Measurements from ENCODE around the gene CSNK1E. TPM values are rescaled to one million over a fixed set of nuclear protein-coding genes. Genes with fewer than 3 reads are reported as not detected.
"Not testable (repeated sequence)": the region's sequence is repeated elsewhere in the genome, so short reads cannot be mapped to it uniquely, and the experiment has no call there.

The CSNK1E gene
- 115 TPM for polyA plus RNA-seq (ENCODE audit: insufficient read length)

DNA sequence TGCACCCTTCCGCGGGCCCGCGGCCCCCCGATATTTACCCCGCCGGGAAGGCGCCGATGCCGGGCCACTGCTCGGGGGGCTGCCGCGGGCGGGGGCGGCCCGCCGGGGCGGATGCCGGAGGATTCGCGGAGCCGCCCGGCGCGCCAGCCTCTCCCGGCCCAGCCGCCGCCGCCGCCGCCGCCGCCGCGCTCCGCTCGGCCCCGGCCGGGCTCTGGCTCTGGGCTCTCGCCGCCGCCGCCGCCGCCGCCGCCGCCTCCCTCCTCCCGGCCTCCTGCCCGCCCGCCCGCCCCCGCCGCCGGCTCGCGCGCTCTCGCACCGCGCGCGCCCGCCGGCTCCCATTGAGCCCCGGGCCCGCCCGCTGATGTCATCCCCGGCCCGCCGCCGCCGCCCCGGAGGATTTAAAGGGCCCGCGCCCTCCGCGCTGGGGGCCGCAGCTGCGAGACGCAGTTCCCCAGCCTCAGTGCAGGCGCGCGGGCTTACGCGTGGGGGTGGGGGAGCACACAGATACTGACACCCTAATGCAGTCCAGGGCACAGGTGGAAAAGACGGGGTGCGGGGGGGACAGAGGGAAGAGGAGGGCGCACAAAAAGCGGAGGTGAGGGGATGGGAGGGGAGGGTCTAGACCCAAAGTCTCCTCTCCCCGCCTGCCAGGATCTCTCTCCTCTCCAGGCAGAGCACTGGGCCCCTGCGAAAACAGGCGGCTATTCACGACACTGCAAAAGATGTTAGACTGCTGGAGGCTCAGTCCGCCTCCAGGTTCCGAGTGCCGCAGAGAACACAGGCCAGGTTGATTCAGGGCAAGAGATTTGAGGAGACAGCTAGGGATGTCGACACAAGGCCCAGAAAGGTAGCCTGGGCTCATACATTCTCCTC lies at the start of gene CSNK1E:
Gene CSNK1E (minus strand): TSS at position 312 of the 873 bp plus-strand sequence. CDS start 3,276 bp downstream, outside the sequence.
- DNase-seq (ENCODE audit: low read depth): no peak

- DNase-seq (ENCODE audit: low read depth): not testable (repeated sequence)
Observed at GRCh38 chr22:38365829-38366228, 48.6 kb upstream of the CSNK1E start.

GRCh38 chr22:38365174-38365573 lies 47.9 kb upstream of the CSNK1E start:
- DNase-seq (ENCODE audit: low read depth): not testable (repeated sequence)

GRCh38 chr22:38360560-38360959 lies 43.3 kb upstream of the CSNK1E start:
- DNase-seq (ENCODE audit: low read depth): not testable (repeated sequence)

DNA sequence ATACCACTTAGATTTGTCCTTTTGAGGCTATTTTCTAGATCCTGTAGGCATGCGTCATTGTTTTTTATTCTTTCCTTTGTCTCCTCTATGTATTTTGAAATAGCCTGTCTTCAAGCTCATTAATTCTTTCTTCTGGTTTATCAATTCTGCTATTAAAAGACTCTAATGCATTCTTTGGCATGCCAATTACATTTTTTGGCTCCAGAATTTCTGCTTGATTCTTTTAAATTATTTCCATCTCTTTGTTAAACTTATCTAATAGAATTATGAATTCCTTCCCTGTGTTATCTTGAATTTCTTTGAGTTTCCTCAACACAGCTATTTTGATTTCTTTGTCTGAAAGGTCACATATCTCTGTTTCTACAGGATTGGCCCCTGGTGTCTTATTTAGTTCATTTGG lies 42.6 kb upstream of the CSNK1E start:
- DNase-seq (ENCODE audit: low read depth): not testable (repeated sequence)

- DNase-seq (ENCODE audit: low read depth): not testable (repeated sequence)
Observed at GRCh38 chr22:38357971-38358370, 40.7 kb upstream of the CSNK1E start.

- no peak for DNase-seq (ENCODE audit: low read depth)
Observed at GRCh38 chr22:38355275-38355674, 38.0 kb upstream of the CSNK1E start.

- no peak for DNase-seq (ENCODE audit: low read depth)
Observed at GRCh38 chr22:38353701-38354100, 36.5 kb upstream of the CSNK1E start.

- no peak for DNase-seq (ENCODE audit: low read depth)
Observed at GRCh38 chr22:38353142-38353629, 36.0 kb upstream of the CSNK1E start.

DNA sequence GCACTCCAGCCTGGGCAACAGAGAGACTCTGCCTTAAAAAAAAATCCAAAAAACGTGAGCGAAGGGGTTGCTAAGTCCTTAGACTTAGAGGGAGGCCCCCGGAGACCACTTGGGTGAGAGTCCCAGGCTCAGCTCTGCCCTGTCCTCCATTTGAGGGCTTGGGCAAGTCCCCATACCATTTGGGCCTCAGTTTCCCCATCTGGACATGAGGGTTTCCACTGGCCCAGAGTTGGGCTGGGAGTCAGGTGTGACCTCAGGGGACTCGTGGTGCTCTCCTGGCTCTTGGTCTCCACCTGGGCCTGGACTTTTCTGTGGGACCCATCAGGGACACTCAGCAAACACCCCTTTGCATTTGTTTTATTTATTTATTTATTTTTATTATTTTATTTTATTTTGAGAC lies 35.2 kb upstream of the CSNK1E start:
- DNase-seq (ENCODE audit: low read depth): no peak

- DNase-seq (ENCODE audit: low read depth): no peak
Observed at GRCh38 chr22:38350444-38351359, 33.5 kb upstream of the CSNK1E start.

- DNase-seq (ENCODE audit: low read depth): no peak
Observed at GRCh38 chr22:38348751-38349496, 31.7 kb upstream of the CSNK1E start.

- no peak for DNase-seq (ENCODE audit: low read depth)
Observed at GRCh38 chr22:38347944-38348750, 30.9 kb upstream of the CSNK1E start.

GRCh38 chr22:38347181-38347943 lies 30.1 kb upstream of the CSNK1E start:
- DNase-seq (ENCODE audit: low read depth): no peak

DNA sequence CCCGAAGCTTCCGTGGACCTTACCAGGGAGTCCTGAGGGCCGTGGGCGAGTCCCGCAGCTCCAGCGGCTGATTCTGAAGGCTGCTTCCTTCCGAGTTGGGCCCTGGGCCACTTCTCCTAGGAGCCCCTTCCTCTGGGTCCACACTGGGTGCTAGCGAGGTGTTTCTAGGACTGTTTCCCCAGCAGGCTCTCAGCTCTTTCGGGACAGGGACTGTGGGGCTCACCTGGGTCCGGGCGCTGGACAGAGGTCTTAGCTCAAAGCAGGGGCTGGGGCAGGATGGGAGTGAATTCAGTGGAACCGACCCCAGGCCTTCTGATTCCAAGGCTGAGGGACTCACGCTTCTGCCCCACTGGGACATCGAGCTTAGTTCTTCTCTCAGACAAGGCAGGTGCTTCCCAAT lies 29.3 kb upstream of the CSNK1E start:
- no peak for DNase-seq (ENCODE audit: low read depth)

- DNase-seq (ENCODE audit: low read depth): no peak
Observed at GRCh38 chr22:38345782-38346181, 28.5 kb upstream of the CSNK1E start.

DNA sequence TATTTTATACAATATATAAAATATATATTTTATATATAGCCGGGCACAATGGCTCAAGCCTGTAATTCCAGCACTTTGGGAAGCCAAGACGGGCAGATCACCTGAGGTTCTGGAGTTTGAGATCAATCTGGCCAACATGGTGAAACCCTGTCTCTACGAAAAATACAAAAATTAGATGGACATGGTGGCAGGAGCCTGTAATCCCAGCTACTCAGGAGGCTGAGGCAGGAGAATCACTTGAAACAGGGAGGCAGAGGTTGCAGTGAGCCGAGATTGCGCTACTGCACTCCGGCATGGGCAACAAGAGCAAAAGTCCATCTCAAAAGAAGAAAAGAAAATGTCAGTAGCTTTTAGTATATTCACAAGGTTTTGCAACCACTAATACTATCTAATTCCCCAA lies 22.7 kb upstream of the CSNK1E start:
- not testable (repeated sequence) for DNase-seq (ENCODE audit: low read depth)

DNA sequence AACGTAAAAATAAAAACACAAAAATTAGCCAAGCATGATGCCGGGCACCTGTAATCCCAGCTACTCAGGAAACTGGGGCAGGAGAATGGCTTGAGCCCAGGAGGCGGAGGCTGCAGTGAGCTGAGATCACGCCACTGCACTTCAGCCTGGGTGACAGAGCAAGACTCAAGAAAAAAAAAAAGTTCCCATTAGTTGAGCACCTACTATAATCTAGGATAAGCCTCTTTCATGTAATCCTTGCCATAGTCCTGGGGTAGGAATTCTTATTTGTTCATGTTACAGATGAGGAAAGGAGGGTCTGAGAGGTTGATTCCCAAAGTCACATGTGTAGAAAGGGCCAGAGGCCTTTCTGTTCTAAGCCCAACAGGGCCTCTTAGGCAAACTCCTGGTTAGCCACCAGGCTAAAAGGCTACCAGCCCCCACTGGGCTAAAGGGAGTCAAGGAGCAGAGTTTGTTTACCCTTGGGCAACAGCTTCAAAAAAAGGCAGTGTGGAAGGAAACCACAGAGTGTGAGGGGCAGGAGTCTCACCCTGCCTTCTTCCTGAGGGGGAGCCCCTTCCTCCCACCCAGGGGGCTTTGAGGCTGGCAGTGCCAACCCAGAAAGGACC lies 21.6 kb upstream of the CSNK1E start:
- no peak for DNase-seq (ENCODE audit: low read depth)

GRCh38 chr22:38336699-38337098 lies 19.5 kb upstream of the CSNK1E start:
- no peak for DNase-seq (ENCODE audit: low read depth)

All from forelimb muscle (tissue), 1 donor.